Astrocyte (in vitro differentiated cells and primary cell): Measurements from ENCODE around the gene ATG7. TPM values are rescaled to one million over a fixed set of nuclear protein-coding genes. Genes with fewer than 3 reads are reported as not detected.
"Not testable (repeated sequence)": the region's sequence is repeated elsewhere in the genome, so short reads cannot be mapped to it uniquely, and the experiment has no call there.

Source experiments
- DNase-seq: peaks from one replicate; pipeline ENCODE4 v3.0.0-alpha.2; 2010; ENCODE audit warnings: low read depth
- FAIRE-seq: peaks from 2 replicates; lab custom pipeline; 2011; peaks lifted over from hg19 to GRCh38; lab: Jason Lieb, UNC
- H2AFZ ChIP-seq: 2 replicates; pipeline ENCODE4 v1.6.0; 2012; ENCODE audit warnings: low read depth, low read length, inconsistent platforms
- H3K27ac ChIP-seq: 2 replicates; pipeline ENCODE4 v1.5.1; 2011; ENCODE audit warnings: low read depth, low read length, inconsistent platforms
- H3K27me3 ChIP-seq: 2 replicates; pipeline ENCODE4 v1.6.0; 2011; ENCODE audit warnings: low read length, inconsistent platforms; ENCODE audit not compliant: insufficient read depth
- H3K36me3 ChIP-seq: 2 replicates; pipeline ENCODE4 v1.5.1; 2011; ENCODE audit warnings: low read length, inconsistent platforms; ENCODE audit not compliant: insufficient read depth
- H3K4me1 ChIP-seq: 2 replicates; pipeline ENCODE4 v1.5.1; 2011; ENCODE audit warnings: low read length, inconsistent platforms; ENCODE audit not compliant: insufficient read depth
- H3K4me2 ChIP-seq: 2 replicates; pipeline ENCODE4 v1.6.0; 2012; ENCODE audit warnings: low read length, inconsistent platforms
- H3K4me3 ChIP-seq: 2 replicates; pipeline ENCODE4 v1.5.1; 2011; ENCODE audit warnings: low read depth, mild to moderate bottlenecking, low read length, inconsistent platforms; ENCODE audit not compliant: insufficient read depth
- H3K79me2 ChIP-seq: 2 replicates; pipeline ENCODE4 v1.6.0; 2012; ENCODE audit warnings: mild to moderate bottlenecking, low read length, inconsistent platforms; ENCODE audit not compliant: insufficient read depth
- H3K9ac ChIP-seq: 2 replicates; pipeline ENCODE4 v1.6.0; 2012; ENCODE audit warnings: mild to moderate bottlenecking, low read length, inconsistent platforms
- H3K9me3 ChIP-seq: 2 replicates; pipeline ENCODE4 v1.5.1; 2012; ENCODE audit warnings: low read depth, mild to moderate bottlenecking, low read length, inconsistent platforms; ENCODE audit not compliant: insufficient read depth
- H4K20me1 ChIP-seq: 2 replicates; pipeline ENCODE4 v1.6.0; 2012; ENCODE audit warnings: low read length, inconsistent platforms; ENCODE audit not compliant: insufficient read depth
- H3K27ac Mint-ChIP-seq: one replicate; pipeline ENCODE4 v1.8.0; 2021; ENCODE audit warnings: mild to moderate bottlenecking, mixed read lengths; ENCODE audit not compliant: unreplicated experiment
- H3K27me3 Mint-ChIP-seq: one replicate; pipeline ENCODE4 v1.8.0; 2021; ENCODE audit warnings: low read depth, mixed read lengths; ENCODE audit not compliant: unreplicated experiment
- H3K36me3 Mint-ChIP-seq: one replicate; pipeline ENCODE4 v1.8.0; 2021; ENCODE audit warnings: low read depth, mixed read lengths; ENCODE audit not compliant: unreplicated experiment
- H3K4me1 Mint-ChIP-seq: one replicate; pipeline ENCODE4 v1.8.0; 2021; ENCODE audit warnings: low read depth, mixed read lengths; ENCODE audit not compliant: unreplicated experiment
- H3K4me3 Mint-ChIP-seq: one replicate; pipeline ENCODE4 v1.8.0; 2021; ENCODE audit warnings: mild to moderate bottlenecking, moderate library complexity, mixed read lengths; ENCODE audit not compliant: unreplicated experiment
- H3K9me3 Mint-ChIP-seq: one replicate; pipeline ENCODE4 v1.8.0; 2021; ENCODE audit warnings: mild to moderate bottlenecking, mixed read lengths; ENCODE audit not compliant: unreplicated experiment
- CTCF ChIP-seq: IDR thresholded peaks from 2 replicates; pipeline ENCODE4 v1.5.1; 2011; ENCODE audit warnings: low read depth, mild to moderate bottlenecking, inconsistent platforms, low read length, moderate library complexity; ENCODE audit not compliant: insufficient read depth
- EZH2 ChIP-seq: IDR thresholded peaks from 2 replicates; pipeline ENCODE4 v1.6.1; 2012; ENCODE audit warnings: mild to moderate bottlenecking, low read length, inconsistent platforms; ENCODE audit not compliant: insufficient read depth
- total RNA-seq: library from RNA; stranded (reverse); gene quantifications from 2 replicates; pipeline ENCODE4 v1.2.1, GENCODE V29; 2021

ATG7 gene
- total RNA-seq, 1 donor from 2014 or later: 29.5 TPM

DNA sequence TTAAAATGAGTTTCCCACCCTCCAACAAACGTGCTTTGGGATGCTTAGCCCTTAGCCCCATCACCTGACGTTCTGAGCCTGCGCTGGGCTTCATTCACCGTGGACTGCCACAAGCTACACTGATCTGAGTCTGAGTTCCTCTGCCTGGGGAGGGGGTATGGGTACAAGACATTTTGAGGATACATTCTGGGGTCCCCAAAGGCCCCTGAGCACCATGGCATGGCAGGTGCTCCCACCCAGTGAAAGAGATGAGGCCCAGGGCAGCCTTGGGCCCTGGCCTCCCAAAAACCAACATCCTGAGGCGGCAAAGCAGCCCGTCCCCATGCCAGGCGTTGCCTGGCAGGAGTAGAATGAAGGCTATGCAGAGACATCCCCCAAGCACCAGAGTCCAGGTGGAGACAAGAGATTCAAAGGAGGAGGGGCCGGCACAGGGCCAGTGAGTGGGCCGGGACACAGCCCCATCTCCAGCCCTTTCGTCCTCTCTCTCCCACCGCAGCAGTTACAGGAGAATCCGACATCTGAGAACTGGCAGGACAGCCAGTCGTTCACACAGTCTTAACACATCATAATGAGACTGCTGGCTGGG is 297.1 kb downstream of the ATG7 start:
- peaks cover 20% of the 10 kb centered on the region for H3K36me3 ChIP-seq
- FAIRE-seq (no peak), DNase-seq (no peak)
- H3K9ac ChIP-seq: peak overlapping the region; percentile 90
- H3K4me2 ChIP-seq: peak overlapping the region; percentile 83
- Mint-ChIP-seq H3K27me3 (no peaks in the 10 kb centered on the region), H3K4me1 (peaks cover 43% of the 10 kb centered on the region), H3K27ac (peak overlapping the region; percentile 41), H3K36me3 (peaks cover 25% of the 10 kb centered on the region), H3K9me3 (no peaks in the 10 kb centered on the region), H3K4me3 (no peak overlapping the region)
- H3K9me3 ChIP-seq: no peaks in the 10 kb centered on the region
- H3K27me3 ChIP-seq: no peaks in the 10 kb centered on the region
- peaks cover 89% of the 10 kb centered on the region for H3K79me2 ChIP-seq
- H3K4me3 ChIP-seq: peak overlapping the region; percentile 21
- no peak for TF ChIP-seq EZH2
- no peak for TF ChIP-seq CTCF
- H2AFZ ChIP-seq: no peak overlapping the region
- peaks cover 28% of the 10 kb centered on the region for H4K20me1 ChIP-seq
- H3K27ac ChIP-seq: peak overlapping the region; percentile 100
- H3K4me1 ChIP-seq: peaks cover 47% of the 10 kb centered on the region

- Mint-ChIP-seq H3K36me3 (peaks cover 25% of the 10 kb centered on the region), H3K27ac (peak overlapping the region; percentile 26), H3K9me3 (no peaks in the 10 kb centered on the region), H3K4me1 (peaks cover 43% of the 10 kb centered on the region), H3K4me3 (no peak overlapping the region), H3K27me3 (no peaks in the 10 kb centered on the region)
- Histone ChIP-seq H3K9me3 (no peaks in the 10 kb centered on the region), H3K27me3 (no peaks in the 10 kb centered on the region), H3K4me1 (peaks cover 47% of the 10 kb centered on the region), H3K27ac (peak overlapping the region; percentile 100), H3K79me2 (peaks cover 89% of the 10 kb centered on the region), H2AFZ (no peak overlapping the region), H3K36me3 (peaks cover 18% of the 10 kb centered on the region), H3K4me3 (no peak overlapping the region), H4K20me1 (peaks cover 36% of the 10 kb centered on the region), H3K4me2 (peak overlapping the region; percentile 44), H3K9ac (peak overlapping the region; percentile 59)
- TF ChIP-seq CTCF (no peak), EZH2 (no peak)
- FAIRE-seq (no peak), DNase-seq (no peak)
Observed at GRCh38 chr3:11570251-11570650, 298.1 kb downstream of the ATG7 start.

DNA sequence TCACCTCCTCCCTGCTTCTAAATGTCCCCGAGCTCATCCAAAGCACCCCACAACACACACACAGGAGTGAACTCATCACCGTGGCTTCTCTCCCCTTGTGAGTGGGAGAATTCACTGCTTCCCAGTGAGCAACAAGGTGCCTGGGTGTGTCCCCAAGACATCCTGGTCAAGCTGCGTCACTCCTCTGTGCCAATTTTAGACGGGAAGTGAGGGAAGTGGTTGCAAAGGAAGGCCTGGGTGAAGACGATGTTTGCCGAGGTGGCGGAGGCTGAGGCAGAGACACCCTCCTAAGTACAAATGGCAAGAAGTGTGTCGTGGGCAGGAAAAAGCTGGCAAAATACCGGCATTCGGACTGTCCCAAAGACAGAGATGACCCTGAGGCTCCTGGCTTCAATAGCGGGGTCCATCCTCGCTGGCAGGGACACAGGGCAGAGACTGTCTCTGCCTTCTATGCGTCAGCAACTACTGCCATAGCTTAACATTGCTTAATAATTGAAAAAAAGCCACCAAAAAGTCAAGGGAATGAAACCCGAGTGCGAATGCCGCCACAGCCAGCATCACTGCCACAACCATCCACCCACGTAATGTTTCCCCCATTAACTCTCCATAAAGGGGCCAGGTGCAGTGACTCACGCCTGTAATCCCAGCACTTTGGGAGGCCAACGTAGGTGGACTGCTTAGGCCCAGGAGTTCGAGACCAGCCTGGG is 298.7 kb downstream of the ATG7 start:
- no peaks in the 10 kb centered on the region for H3K9me3 ChIP-seq
- FAIRE-seq: no peak
- H4K20me1 ChIP-seq: peaks cover 36% of the 10 kb centered on the region
- no peak overlapping the region for H3K4me3 ChIP-seq
- no peak overlapping the region for H2AFZ ChIP-seq
- H3K9ac ChIP-seq: peak overlapping the region; percentile 59
- peaks cover 24% of the 10 kb centered on the region for H3K36me3 Mint-ChIP-seq
- no peak overlapping the region for H3K4me3 Mint-ChIP-seq
- H3K79me2 ChIP-seq: peaks cover 89% of the 10 kb centered on the region
- no peak for TF ChIP-seq CTCF
- TF ChIP-seq EZH2: no peak
- H3K27ac ChIP-seq: peak overlapping the region; percentile 100
- peak overlapping the region; percentile 44 for H3K4me2 ChIP-seq
- no peaks in the 10 kb centered on the region for H3K27me3 Mint-ChIP-seq
- no peak overlapping the region for H3K27ac Mint-ChIP-seq
- H3K9me3 Mint-ChIP-seq: no peaks in the 10 kb centered on the region
- H3K4me1 ChIP-seq: peaks cover 47% of the 10 kb centered on the region
- H3K36me3 ChIP-seq: peaks cover 13% of the 10 kb centered on the region
- DNase-seq: peak; percentile 58
- H3K27me3 ChIP-seq: no peaks in the 10 kb centered on the region
- peaks cover 43% of the 10 kb centered on the region for H3K4me1 Mint-ChIP-seq

GRCh38 chr3:11572660-11573059 is 300.5 kb downstream of the ATG7 start:
- Mint-ChIP-seq H3K27ac (peak overlapping the region; percentile 5), H3K36me3 (peaks cover 19% of the 10 kb centered on the region), H3K4me1 (peaks cover 31% of the 10 kb centered on the region)
- not testable (repeated sequence) for DNase-seq, H3K4me3 ChIP-seq, H2AFZ ChIP-seq, H3K27ac ChIP-seq, H3K27me3 ChIP-seq, H3K9me3 ChIP-seq, H3K27me3 Mint-ChIP-seq, FAIRE-seq, H3K36me3 ChIP-seq, H3K4me2 ChIP-seq, H3K4me3 Mint-ChIP-seq, H3K9me3 Mint-ChIP-seq, H3K9ac ChIP-seq
- Histone ChIP-seq H4K20me1 (peaks cover 51% of the 10 kb centered on the region), H3K4me1 (peaks cover 37% of the 10 kb centered on the region), H3K79me2 (peaks cover 89% of the 10 kb centered on the region)
